Measurements from ENCODE around the gene RTEL1.
A peak's percentile ranks its signal among the peaks of the same experiment; 100 is the strongest.

The RTEL1 gene

GRCh38 chr20:63652192-63652980 lies 5.7 kb upstream of the RTEL1 start (continued):
- TF ChIP-seq ZNF18 (tag by site-specific recombination; IDR thresholded peaks at IDR 0.05): no peak
- no peak for TF ChIP-seq SCRT1 (tag by site-specific recombination; IDR thresholded peaks at IDR 0.05; ENCODE audit: borderline replicate concordance)
- peak; percentile 84 for TF ChIP-seq ZNF76 (tag by site-specific recombination; IDR thresholded peaks at IDR 0.05; ENCODE audit: borderline replicate concordance, low read depth)
- TF ChIP-seq ZNF391 (tag by site-specific recombination; IDR thresholded peaks at IDR 0.05; ENCODE audit: borderline replicate concordance, low read depth): no peak; the same call in 1 of the 2 replicates
- TF ChIP-seq ZNF148 (tag by site-specific recombination; IDR thresholded peaks at IDR 0.05; ENCODE audit: borderline replicate concordance): no peak
- TF ChIP-seq GLIS2 (tag by site-specific recombination; IDR thresholded peaks at IDR 0.05): peak; percentile 67
- TF ChIP-seq ZNF658 (tag by site-specific recombination; IDR thresholded peaks at IDR 0.05): no peak
- TF ChIP-seq GLIS1 (tag by site-specific recombination; IDR thresholded peaks at IDR 0.05): peak; percentile 84
- no peak for TF ChIP-seq MEIS1 (CRISPR knock-in tag; IDR thresholded peaks at IDR 0.05; ENCODE audit: borderline replicate concordance)
- no peak for TF ChIP-seq ZNF211 (tag by site-specific recombination; IDR thresholded peaks at IDR 0.05; ENCODE audit: low read depth)
- no peak for TF ChIP-seq RBAK (tag by site-specific recombination; IDR thresholded peaks at IDR 0.05)
- TF ChIP-seq ZNF19 (tag by site-specific recombination; IDR thresholded peaks at IDR 0.05; ENCODE audit: low read depth): no peak
- TF ChIP-seq ZNF521 (tag by site-specific recombination; IDR thresholded peaks at IDR 0.05): no peak
- no peak for TF ChIP-seq ZNF37A (tag by site-specific recombination; IDR thresholded peaks at IDR 0.05)
- TF ChIP-seq AEBP2 (tag by site-specific recombination; IDR thresholded peaks at IDR 0.05; ENCODE audit: borderline replicate concordance): no peak
- TF ChIP-seq REPIN1 (tag by site-specific recombination; IDR thresholded peaks at IDR 0.05; ENCODE audit: low read depth): no peak
- peak; percentile 46; the same call in 1 of the 2 replicates for TF ChIP-seq PRDM10 (tag by site-specific recombination; IDR thresholded peaks at IDR 0.05)
- no peak for TF ChIP-seq ZNF558 (tag by site-specific recombination; IDR thresholded peaks at IDR 0.05)
- TF ChIP-seq ZBTB6 (tag by site-specific recombination; IDR thresholded peaks at IDR 0.05): no peak
- no peak for TF ChIP-seq ZNF518A (tag by site-specific recombination; conservative IDR thresholded peaks at IDR 0.05; ENCODE audit: low read depth)
- peak; percentile 34 for TF ChIP-seq ZNF423 (tag by site-specific recombination; IDR thresholded peaks at IDR 0.05)

Data from HEK293 (cell line).